ENCODE results near the gene HTR3C. TPM values are rescaled to one million over a fixed set of nuclear protein-coding genes. Genes with fewer than 3 reads are reported as not detected.

Gene HTR3C
- total RNA-seq, 2 donors from 2014 or later: not detected

- H3K9me3 ChIP-seq: no peaks in the 10 kb centered on the region
- DNase-seq: no peak
- no peaks in the 10 kb centered on the region for H3K36me3 ChIP-seq
- no peak overlapping the region for H3K9ac ChIP-seq (ENCODE audit: low read depth in 2 of 2, low read length in 2 of 2)
- intact Hi-C loops (cut with DNase I): no loop called here
- no peaks in the 10 kb centered on the region for H3K27me3 ChIP-seq
- no peak overlapping the region for H3K4me3 ChIP-seq
- no peak for TF ChIP-seq CTCF (IDR thresholded peaks at IDR 0.05)
- H3K4me1 ChIP-seq: no peaks in the 10 kb centered on the region
- H3K27ac ChIP-seq: no peak overlapping the region
These were observed 29.2 kb downstream of the HTR3C start for GRCh38 chr3:184082034-184082433.

- H3K9ac ChIP-seq (ENCODE audit: low read depth in 2 of 2, low read length in 2 of 2): no peak overlapping the region
- H3K9me3 ChIP-seq: no peaks in the 10 kb centered on the region
- intact Hi-C loops (cut with DNase I): no loop called here
- no peaks in the 10 kb centered on the region for H3K27me3 ChIP-seq
- TF ChIP-seq CTCF (IDR thresholded peaks at IDR 0.05): no peak
- no peaks in the 10 kb centered on the region for H3K4me1 ChIP-seq
- no peaks in the 10 kb centered on the region for H3K36me3 ChIP-seq
- H3K27ac ChIP-seq: no peak overlapping the region
- H3K4me3 ChIP-seq: no peak overlapping the region
- DNase-seq: no peak
These were observed 29.6 kb downstream of the HTR3C start for GRCh38 chr3:184082465-184082864.

- intact Hi-C loops (cut with DNase I): no loop called here
- DNase-seq: no peak
- Histone ChIP-seq H3K27ac (no peak overlapping the region), H3K9me3 (no peaks in the 10 kb centered on the region), H3K36me3 (no peaks in the 10 kb centered on the region), H3K27me3 (no peaks in the 10 kb centered on the region), H3K4me3 (no peak overlapping the region), H3K4me1 (no peaks in the 10 kb centered on the region), H3K9ac (ENCODE audit: low read depth in 2 of 2, low read length in 2 of 2) (no peak overlapping the region)
- TF ChIP-seq CTCF (IDR thresholded peaks at IDR 0.05): no peak
These were observed 32.6 kb downstream of the HTR3C start for GRCh38 chr3:184085389-184085852.

- no peaks in the 10 kb centered on the region for H3K9me3 ChIP-seq
- no peak for TF ChIP-seq CTCF (IDR thresholded peaks at IDR 0.05)
- intact Hi-C loops (cut with DNase I): no loop called here
These were observed 39.4 kb downstream of the HTR3C start for GRCh38 chr3:184092199-184092598.

GRCh38 chr3:184096811-184097383 is 44.0 kb downstream of the HTR3C start, which contains the start of gene HTR3E:
Gene HTR3E, plus strand, starts transcription at chr3:184097064. Its CDS starts 466 bp downstream, at chr3:184097530.
- TF ChIP-seq CTCF (IDR thresholded peaks at IDR 0.05): no peak
- H3K4me1 ChIP-seq: no peaks in the 10 kb centered on the region

More at GRCh38 chr3:184092199-184092598, 39.4 kb downstream of the HTR3C start:
- Histone ChIP-seq H3K4me1 (no peaks in the 10 kb centered on the region), H3K27me3 (no peaks in the 10 kb centered on the region), H3K4me3 (no peak overlapping the region), H3K9ac (ENCODE audit: low read depth in 2 of 2, low read length in 2 of 2) (no peak overlapping the region), H3K27ac (no peak overlapping the region), H3K36me3 (no peaks in the 10 kb centered on the region)
- no peak for DNase-seq

More at GRCh38 chr3:184096811-184097383, 44.0 kb downstream of the HTR3C start, which contains the start of gene HTR3E:
- no peaks in the 10 kb centered on the region for H3K9me3 ChIP-seq
- H3K27me3 ChIP-seq: no peaks in the 10 kb centered on the region
- no peak within 1 kb of the TSS for H3K4me3 ChIP-seq
- H3K27ac ChIP-seq: no peak within 1 kb of the TSS
- H3K9ac ChIP-seq (ENCODE audit: low read depth in 2 of 2, low read length in 2 of 2): no peak within 1 kb of the TSS
- intact Hi-C loops (cut with DNase I): no loop called here
- DNase-seq: no peak
- H3K36me3 ChIP-seq: no peaks in the 10 kb centered on the region

All from colonic mucosa (tissue), 4 donors.